Upper lobe of left lung (tissue), 4 donors: ENCODE results near the gene CYP19A1.

Source experiments
- CTCF ChIP-seq, 6 experiments: fragments of 450-650 bp in 4 of 6; fragments of 200-600 bp in 2 of 6; sonication (generic) in 2 of 6; IDR thresholded peaks; one replicate each; pipeline ENCODE4 v1.5.1; 2016 to 2019; ENCODE audit warnings: antibody characterized with exemption in 6 of 6
- POLR2A ChIP-seq, 4 donors: fragments of 450-650 bp; IDR thresholded peaks; one replicate each; pipeline ENCODE4 v1.5.1; 2016 to 2017; ENCODE audit warnings: antibody characterized with exemption in 4 of 4, mild to moderate bottlenecking in 2 of 4
- POLR2AphosphoS5 ChIP-seq, 2 donors: sonication (generic); formaldehyde crosslinking; IDR thresholded peaks; one replicate each; pipeline ENCODE4 v1.5.1; 2017; ENCODE audit warnings: antibody characterized with exemption in 2 of 2

GRCh38 chr15:51280838-51281237 is 57.6 kb downstream of the CYP19A1 start:
- no peak for TF ChIP-seq POLR2A (IDR thresholded peaks at IDR 0.05)
- no peak for TF ChIP-seq CTCF (IDR thresholded peaks at IDR 0.05)
- no peak for TF ChIP-seq POLR2AphosphoS5 (IDR thresholded peaks at IDR 0.05)
